ENCODE results near the gene OGN. TPM values are rescaled to one million over a fixed set of nuclear protein-coding genes. Genes with fewer than 3 reads are reported as not detected.

Gene OGN
- 2.2 to 3.1 TPM (median 2.6 TPM) in 3 replicates for total RNA-seq

GRCh38 chr9:92404042-92404836 is at the start of gene OGN:
Gene OGN, minus strand, starts transcription at chr9:92404578. Its CDS starts 1,171 bp downstream, at chr9:92403407.
- H3K36me3 Mint-ChIP-seq, result no peaks in the 10 kb centered on the region
- no peak for TF ChIP-seq CTCF (IDR thresholded peaks at IDR 0.05; ENCODE audit: unreplicated experiment)
- peak within 1 kb of the TSS; percentile 66 for H3K27ac Mint-ChIP-seq
- H3K9me3 Mint-ChIP-seq, result no peaks in the 10 kb centered on the region
- no peaks in the 10 kb centered on the region for H3K27me3 Mint-ChIP-seq (ENCODE audit: low read depth)
- no peak for DNase-seq (ENCODE audit: low spot score in 2 of 2, unreplicated experiment in 2 of 2)
- no peak within 1 kb of the TSS for H3K4me3 Mint-ChIP-seq
- H3K4me1 Mint-ChIP-seq, result peaks cover 27% of the 10 kb centered on the region

GRCh38 chr9:92446536-92446935 is 42.2 kb upstream of the OGN start:
- no peaks in the 10 kb centered on the region for H3K9me3 Mint-ChIP-seq
- H3K27ac Mint-ChIP-seq, result no peak overlapping the region
- H3K4me1 Mint-ChIP-seq, result peaks cover 1% of the 10 kb centered on the region
- no peak for DNase-seq (ENCODE audit: low spot score in 2 of 2, unreplicated experiment in 2 of 2)
- no peaks in the 10 kb centered on the region for H3K36me3 Mint-ChIP-seq
- no peaks in the 10 kb centered on the region for H3K27me3 Mint-ChIP-seq (ENCODE audit: low read depth)
- no peak for TF ChIP-seq CTCF (IDR thresholded peaks at IDR 0.05; ENCODE audit: unreplicated experiment)
- H3K4me3 Mint-ChIP-seq, result no peak overlapping the region

GRCh38 chr9:92444841-92445240 is 40.5 kb upstream of the OGN start:
- no peak for TF ChIP-seq CTCF (IDR thresholded peaks at IDR 0.05; ENCODE audit: unreplicated experiment)
- no peak for DNase-seq (ENCODE audit: low spot score in 2 of 2, unreplicated experiment in 2 of 2)

GRCh38 chr9:92440751-92441046 is 36.3 kb upstream of the OGN start:
- Mint-ChIP-seq H3K4me1 (peaks cover 1% of the 10 kb centered on the region), H3K27me3 (ENCODE audit: low read depth) (no peaks in the 10 kb centered on the region), H3K4me3 (no peak overlapping the region), H3K9me3 (peaks cover 5% of the 10 kb centered on the region), H3K27ac (no peak overlapping the region), H3K36me3 (no peaks in the 10 kb centered on the region)
- no peak for TF ChIP-seq CTCF (IDR thresholded peaks at IDR 0.05; ENCODE audit: unreplicated experiment)
- DNase-seq (ENCODE audit: low spot score in 2 of 2, unreplicated experiment in 2 of 2), result no peak

More at GRCh38 chr9:92444841-92445240, 40.5 kb upstream of the OGN start:
- H3K9me3 Mint-ChIP-seq, result no peaks in the 10 kb centered on the region
- no peak overlapping the region for H3K4me3 Mint-ChIP-seq
- no peak overlapping the region for H3K27ac Mint-ChIP-seq
- peaks cover 1% of the 10 kb centered on the region for H3K4me1 Mint-ChIP-seq
- no peaks in the 10 kb centered on the region for H3K36me3 Mint-ChIP-seq
- H3K27me3 Mint-ChIP-seq (ENCODE audit: low read depth), result no peaks in the 10 kb centered on the region

GRCh38 chr9:92439921-92440750 is 35.8 kb upstream of the OGN start:
- DNase-seq (ENCODE audit: low spot score in 2 of 2, unreplicated experiment in 2 of 2), result no peak

More at GRCh38 chr9:92439921-92440750, 35.8 kb upstream of the OGN start:
- H3K27me3 Mint-ChIP-seq (ENCODE audit: low read depth), result no peaks in the 10 kb centered on the region
- H3K4me1 Mint-ChIP-seq, result peaks cover 1% of the 10 kb centered on the region
- no peak for TF ChIP-seq CTCF (IDR thresholded peaks at IDR 0.05; ENCODE audit: unreplicated experiment)
- no peaks in the 10 kb centered on the region for H3K36me3 Mint-ChIP-seq
- H3K9me3 Mint-ChIP-seq, result peaks cover 9% of the 10 kb centered on the region
- no peak overlapping the region for H3K27ac Mint-ChIP-seq
- no peak overlapping the region for H3K4me3 Mint-ChIP-seq

All from mesothelial cell of epicardium (in vitro differentiated cells).